ENCODE data around the gene DCUN1D1. TPM values are rescaled to one million over a fixed set of nuclear protein-coding genes. Genes with fewer than 3 reads are reported as not detected.

DCUN1D1 gene
- total RNA-seq, 2 experiments from 2014 or later, result 54.4 to 64.3 TPM

DNA sequence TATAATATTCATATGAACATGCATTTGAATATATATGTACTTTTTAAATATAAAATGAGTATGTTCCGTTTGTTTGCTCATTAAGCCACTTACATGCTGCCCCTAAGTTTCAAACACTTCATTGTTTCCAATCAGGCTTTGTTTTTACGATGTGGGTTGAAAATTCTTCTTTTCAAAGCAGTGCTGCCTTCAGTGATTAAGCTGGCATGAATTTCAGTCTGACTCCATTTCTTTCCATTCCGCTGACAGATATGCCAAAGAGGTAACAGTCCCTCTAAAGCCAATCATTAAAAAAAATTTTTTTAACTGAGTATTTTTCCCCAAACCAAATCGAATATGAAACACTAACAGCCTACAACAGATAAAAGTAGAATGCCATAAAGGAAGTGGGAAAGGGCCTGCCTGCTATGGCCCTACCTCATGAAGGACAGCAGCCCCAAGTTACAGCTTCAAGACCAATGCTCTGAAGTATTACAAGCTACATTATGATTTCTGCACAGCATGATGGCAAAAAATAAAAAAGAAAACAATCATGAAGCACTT lies 40.0 kb downstream of the DCUN1D1 start:
- POLR2A ChIA-PET, result no interaction called here
- CTCF ChIA-PET, result no interaction called here

DNA sequence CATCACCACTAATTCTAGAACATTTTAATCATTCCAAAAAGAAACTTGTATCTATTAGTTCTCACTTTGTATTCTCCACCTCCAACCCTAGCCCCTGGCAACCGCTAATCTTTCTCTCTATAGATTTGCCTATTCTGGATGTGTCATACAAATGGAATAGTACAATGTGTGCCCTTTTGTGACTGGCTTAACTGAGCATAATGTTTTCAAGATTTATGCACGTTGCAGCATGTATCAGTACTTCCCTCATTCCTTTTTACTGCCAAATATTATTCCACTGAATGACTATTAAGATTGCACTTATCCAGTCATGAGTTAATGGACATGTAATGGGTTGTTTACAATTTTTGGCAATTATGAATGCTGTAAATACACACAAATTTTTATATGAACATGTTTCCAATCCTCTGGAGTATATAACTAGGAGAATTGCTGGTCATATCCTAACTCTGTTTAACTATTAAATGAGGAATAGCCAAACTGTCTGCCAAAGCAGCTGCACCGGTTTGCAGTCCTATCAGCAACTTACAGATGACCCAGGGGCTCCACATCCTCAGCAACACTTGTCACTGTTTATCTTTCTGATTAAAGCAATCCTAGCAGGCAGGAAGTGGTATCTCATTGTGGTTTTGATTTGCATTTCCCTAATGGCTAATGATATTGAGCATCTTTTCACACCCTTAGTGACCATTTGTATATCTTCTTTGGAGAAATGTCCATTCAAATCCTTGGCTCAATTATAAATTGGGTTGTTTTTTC lies 42.9 kb downstream of the DCUN1D1 start:
- POLR2A ChIA-PET, result no interaction called here
- CTCF ChIA-PET, result no interaction called here

DNA sequence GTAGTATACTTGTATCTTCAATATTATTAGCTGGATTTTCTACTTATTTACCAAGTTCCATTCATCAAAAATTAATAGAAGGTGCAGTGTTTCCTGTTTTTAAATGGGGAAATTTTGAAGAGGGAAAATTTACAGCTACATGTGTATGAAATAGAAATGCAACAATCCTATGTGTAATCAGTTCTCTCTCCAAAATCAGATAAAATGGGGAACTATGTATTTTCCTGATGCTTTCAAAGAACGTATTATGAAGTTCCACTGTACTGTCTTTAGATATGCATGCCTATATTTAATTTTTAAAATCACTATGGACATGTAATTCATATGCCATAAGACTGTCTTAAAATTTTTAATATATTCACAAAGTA lies 43.4 kb downstream of the DCUN1D1 start:
- CTCF ChIA-PET, result no interaction called here
- POLR2A ChIA-PET, result no interaction called here

DNA sequence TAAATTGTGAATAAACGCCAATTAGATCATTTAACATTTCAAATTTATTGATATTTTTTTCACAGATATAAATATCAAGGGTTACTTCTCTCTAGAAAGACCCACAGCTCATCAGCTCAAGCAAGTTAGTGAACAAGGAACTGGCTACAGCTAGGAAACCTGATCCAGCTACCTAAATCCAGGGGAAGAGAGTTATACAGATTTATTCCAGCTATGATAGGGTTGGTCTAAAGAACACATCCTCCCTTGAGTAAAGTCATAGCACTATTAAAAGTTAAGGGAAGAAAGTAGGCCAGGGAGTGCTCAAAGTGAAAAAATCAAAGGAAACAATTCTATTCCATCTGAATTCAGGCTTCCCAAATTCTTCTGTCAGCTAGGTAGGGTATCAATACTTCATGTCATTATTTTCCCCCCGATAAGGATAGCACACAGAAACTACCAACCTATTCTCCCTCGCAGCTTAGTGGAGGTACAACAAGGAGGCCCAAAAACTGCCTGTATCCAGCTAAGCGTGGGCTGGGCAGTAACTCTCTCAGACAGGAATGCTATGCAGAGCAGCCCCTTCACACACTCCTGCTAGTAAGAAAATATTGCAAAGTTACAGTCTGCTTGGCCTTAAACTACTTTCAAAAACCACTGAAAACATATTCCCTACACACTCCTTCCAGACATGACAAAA lies 44.0 kb downstream of the DCUN1D1 start:
- POLR2A ChIA-PET, result interaction anchor here (0.6 kb wide), 1 partner anchor 41 kb away, joined by 6 read pairs; no protein-coding TSS in a partner anchor

DNA sequence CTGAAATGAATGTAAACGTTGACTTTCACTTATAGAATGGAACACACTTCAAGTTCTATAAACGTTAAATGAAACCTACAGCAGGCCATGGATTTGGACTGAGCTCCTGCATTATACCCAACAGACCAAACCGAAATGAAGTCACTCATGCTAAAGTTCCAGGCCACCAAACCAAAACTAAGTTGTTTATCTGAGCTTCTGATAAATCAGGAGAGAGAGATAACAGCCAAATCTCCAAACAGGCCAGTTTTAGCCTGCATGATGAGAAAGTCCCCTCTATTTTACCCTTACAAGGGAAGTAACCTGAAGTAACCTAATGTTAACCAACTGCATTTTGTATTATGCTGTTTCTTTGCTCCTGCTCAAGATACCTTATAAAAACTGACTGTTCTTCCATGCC lies 44.5 kb downstream of the DCUN1D1 start:
- CTCF ChIA-PET, result no interaction called here
- POLR2A ChIA-PET, result interaction anchor here (0.6 kb wide), 1 partner anchor 42 kb away, joined by 6 read pairs; no protein-coding TSS in a partner anchor

More for the DNA sequence above, 44.0 kb downstream of the DCUN1D1 start:
- CTCF ChIA-PET, result no interaction called here

DNA sequence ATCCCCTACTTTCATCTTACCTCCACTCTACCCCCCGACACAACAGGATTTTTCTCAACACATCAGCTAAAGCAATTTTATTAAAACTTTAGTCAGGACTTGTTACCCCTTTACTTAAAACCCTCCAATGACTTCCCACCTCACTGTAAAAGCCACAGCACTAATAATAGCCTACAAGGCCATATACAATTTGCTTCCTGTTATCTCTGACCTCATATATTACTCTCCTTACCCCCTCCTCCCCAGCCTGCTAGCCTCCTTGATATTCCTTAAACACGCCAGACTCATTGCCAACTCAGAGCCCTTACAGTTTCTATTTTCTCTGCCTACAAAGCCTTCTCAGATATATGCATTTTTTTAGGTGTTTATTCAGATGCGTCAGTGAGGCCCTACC lies 54.4 kb downstream of the DCUN1D1 start:
- ChIA-PET POLR2A (no interaction called here), CTCF (no interaction called here)

DNA sequence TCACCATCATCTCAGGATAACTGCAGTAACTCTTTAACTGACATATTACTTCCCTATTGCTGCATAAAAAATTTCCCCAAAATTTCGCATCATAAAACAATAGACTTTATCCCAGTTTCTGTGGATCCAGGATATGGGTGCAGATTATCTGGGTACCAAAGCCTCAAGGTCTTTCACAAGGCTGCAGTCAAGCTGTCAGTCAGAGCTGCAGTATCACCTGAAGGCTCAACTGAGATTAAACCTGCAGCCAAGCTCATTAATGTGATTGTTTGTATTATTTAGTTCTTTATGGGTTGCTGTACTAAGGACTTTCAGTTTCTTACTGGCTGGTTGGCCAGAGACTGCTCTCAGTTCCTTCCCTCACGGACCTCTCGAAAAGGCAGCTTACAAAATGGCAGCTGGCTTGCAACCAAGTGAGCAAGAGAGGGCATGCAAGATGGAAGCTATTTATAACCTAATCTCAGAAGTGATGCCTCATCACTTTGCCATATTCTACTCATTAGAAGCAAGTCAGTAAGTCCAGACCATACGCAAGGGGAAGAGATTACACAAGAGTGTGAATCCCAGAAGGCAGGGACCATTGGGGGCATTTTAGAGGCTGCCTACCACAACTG lies 54.9 kb downstream of the DCUN1D1 start:
- POLR2A ChIA-PET, result no interaction called here

DNA sequence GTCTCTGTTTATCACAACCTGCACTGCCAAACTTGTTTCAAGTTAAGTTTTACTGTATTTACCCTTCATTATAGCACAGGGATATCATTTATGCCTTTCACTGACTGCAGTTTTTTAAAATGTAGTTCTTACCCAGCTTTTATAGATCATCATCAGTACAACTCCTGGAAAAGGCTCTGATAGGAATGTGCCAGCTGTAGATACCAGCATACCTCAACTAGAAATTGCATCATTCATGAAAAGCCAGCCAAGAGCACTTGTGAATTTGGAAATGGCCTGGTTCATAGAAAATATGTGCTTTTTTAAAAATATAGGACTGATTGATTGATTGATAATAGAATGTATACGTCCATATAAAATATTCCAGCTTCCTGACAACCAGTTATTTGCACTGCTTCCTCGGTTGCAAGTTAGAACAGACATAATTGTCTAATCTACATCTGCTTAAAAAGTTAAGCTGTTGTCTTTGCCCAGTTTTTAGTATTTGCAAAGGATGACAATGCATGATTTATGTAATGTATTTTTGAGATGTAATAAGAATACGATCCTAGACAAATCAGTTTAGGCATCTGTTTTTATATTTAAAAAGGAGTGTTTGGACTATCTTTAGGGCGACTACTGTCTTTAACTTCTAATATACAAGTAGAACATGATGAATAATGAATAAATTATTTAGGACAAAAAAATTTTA lies 58.5 kb downstream of the DCUN1D1 start:
- ChIA-PET CTCF (interaction anchor here (0.6 kb wide), 1 partner anchor 12 kb away, joined by 6 read pairs; no protein-coding TSS in a partner anchor), POLR2A (no interaction called here)

More for the DNA sequence above, 54.9 kb downstream of the DCUN1D1 start:
- CTCF ChIA-PET, result no interaction called here

DNA sequence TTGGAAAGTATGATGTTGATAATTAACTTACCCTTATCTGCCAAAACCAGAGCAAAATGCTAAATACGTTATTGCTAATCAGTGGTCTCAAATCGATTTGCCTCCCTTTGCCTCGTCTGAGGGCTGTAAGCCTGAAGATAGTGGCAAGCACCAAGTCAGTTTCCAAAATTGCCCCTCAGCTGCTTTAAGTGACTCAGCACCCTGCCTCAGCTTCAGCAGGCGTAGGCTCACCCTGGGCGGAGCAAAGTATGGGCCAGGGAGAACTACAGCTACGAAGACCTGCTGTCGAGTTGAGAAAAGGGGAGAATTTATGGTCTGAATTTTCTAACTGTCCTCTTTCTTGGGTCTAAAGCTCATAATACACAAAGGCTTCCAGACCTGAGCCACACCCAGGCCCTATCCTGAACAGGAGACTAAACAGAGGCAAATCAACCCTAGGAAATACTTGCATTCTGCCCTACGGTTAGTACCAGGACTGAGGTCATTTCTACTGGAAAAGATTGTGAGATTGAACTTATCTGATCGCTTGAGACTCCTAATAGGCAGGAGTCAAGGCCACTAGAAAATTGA lies 59.7 kb downstream of the DCUN1D1 start:
- ChIA-PET CTCF (interaction anchor here (1.5 kb wide), 1 partner anchor 11 kb away, joined by 5 read pairs; no protein-coding TSS in a partner anchor), POLR2A (no interaction called here)

DNA sequence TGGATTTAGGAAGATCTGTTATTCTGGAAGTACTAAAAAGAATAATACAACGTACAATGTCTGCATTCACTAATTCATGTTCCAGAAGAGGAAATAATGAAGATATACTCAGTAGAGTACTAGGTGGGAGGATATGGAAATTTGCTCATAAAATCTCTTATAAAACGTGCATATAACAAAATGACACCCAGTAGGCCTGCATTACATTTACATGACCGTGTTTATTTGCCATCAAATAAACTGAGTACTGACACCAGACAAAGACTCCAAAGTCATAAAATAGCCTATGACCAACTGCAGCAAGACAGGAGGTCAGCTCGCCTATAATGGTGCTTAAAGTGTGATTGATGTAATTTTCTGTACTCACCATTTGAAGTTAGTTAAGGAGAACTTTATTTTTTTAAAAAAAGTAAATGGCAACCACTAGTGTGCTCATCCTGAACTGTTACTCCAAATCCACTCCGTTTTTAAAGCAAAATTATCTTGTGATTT lies 60.4 kb downstream of the DCUN1D1 start:
- ChIA-PET CTCF (interaction anchor here (1.5 kb wide), 1 partner anchor 11 kb away, joined by 5 read pairs; no protein-coding TSS in a partner anchor), POLR2A (no interaction called here)

DNA sequence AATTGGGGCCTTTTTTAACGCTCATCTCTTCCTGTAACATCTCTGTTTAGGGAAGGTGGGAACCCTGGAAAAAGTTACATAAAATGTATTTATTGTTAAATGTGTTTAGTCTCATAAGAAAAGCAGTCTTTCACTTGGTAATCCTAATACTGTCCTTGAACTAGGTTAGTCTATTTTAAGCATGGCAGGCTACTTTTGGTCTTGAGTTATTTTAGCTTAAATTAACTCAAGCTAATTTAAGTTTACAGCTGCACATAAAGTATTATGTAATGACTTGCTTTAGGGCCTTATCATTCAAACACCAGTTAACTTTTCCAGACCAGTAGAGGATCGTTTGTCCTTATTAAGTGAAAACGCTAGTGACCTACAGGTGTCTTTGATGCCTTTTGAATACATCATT lies 63.2 kb downstream of the DCUN1D1 start:
- CTCF ChIA-PET, result no interaction called here
- POLR2A ChIA-PET, result no interaction called here

DNA sequence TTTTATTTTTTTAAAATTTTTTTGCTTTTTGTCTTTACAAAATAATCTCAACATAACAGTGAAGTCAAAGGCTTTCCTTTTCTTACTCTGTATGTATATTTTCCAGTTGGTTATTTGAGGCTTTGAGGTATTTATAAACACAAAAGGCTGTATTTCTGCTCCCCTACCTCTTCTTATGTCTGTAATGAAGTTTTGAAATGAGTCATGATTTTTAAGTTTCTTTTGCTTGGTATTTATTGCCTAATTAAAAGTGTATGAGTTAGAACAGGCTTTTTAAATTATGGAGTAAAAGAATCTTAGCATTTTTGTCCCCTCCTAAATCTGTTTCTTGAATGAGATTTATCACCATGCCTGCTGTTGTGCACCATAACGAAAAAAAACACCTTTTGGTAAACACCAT lies 66.0 kb downstream of the DCUN1D1 start:
- POLR2A ChIA-PET, result no interaction called here
- CTCF ChIA-PET, result no interaction called here

DNA sequence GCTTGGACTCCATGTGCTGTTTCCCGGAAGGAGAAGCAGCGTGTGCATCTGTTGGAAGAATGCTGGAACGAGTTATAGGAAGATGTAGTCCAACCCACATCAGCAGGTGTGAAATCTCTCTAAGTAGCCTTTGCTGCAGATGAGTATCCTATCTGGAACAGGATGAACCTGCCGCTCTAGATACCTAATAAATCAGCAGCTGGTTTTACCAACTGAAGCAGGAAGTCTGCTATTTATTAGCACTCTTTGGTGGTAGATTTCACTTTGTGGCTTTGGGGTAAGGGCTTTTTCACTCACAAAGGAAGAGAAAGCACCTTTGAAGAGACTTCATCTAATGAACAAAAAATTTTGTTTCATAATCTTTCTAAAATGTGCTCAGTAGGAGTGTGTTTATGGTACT lies 66.4 kb downstream of the DCUN1D1 start:
- CTCF ChIA-PET, result no interaction called here
- POLR2A ChIA-PET, result no interaction called here

DNA sequence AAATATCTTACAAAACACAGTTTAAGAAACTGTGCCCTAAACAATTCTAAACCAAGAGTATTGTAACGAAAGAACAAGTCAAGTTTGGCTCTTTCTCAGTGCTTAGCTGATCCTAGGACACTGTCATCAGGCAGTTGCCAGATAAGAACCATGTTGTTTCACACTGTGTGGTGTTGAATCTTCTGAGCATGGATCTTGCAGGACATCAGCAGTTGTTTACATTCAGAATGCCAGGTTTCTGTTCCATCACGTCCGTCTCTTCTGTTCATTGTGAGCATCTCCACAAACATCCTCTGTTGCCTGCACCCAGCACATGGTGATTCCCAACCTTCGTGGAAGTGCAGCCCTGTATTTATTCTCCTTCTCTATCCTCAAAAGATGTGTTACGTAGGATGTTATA lies 67.9 kb downstream of the DCUN1D1 start:
- POLR2A ChIA-PET, result no interaction called here
- CTCF ChIA-PET, result interaction anchor here (0.6 kb wide), 1 partner anchor 444 kb away, joined by 3 read pairs; no protein-coding TSS in a partner anchor

DNA sequence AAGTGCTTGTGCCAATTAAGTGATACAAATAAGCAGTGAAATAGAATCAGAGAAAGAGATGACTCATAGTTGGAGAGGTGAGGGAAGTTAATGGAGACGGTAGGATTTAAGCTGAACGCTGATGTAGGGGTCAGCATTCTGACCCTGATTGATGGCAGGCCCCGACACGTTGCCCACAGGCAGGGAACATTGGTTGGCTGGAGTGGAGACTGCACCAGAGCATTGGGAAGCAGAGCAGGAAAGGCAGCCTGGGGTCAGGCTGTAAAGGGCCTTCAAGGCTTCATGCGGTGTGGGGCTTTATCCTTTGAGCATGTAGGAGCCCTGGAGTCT lies 68.6 kb downstream of the DCUN1D1 start:
- CTCF ChIA-PET, result no interaction called here
- POLR2A ChIA-PET, result interaction anchor here (0.6 kb wide), 1 partner anchor 171 kb away, joined by 4 read pairs; no protein-coding TSS in a partner anchor

DNA sequence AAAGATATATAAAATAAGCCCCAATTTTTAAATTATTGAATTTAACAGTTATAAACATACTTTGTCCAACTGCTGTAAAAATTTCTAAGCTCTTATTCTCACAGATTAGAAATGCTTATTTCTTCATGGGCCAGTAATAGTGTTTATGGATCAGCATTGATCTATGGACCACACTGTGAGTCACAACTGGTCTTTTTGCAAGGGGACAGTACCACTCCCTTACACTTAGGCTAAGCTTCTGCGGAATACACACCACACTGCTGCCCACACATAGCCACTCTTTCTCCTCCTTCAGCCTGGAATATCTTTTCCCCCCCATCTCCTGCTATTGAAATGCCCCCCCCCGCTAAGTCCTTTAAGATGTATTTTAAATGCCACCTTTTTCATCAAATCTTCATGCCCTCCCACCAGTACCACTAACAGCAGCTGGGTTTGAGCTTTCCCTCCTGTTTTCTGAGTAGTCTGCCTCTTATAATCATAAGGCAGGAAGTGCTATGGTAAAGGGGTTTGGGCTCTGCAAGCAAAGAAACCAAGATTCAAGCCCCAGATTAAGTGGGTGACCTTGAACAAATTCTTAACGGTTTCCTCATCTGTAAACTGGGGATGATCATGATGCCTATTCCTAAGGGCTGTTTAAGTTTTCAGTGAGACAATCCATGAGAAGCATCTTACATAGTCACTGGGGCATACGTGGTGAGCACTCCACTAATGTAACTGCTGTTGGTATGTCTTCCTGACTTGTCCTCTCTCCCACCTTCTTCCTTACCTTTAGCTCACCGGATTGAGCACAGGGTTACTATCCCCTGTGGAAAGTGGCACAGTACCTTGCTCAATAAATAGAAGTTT lies 69.2 kb downstream of the DCUN1D1 start:
- ChIA-PET POLR2A (interaction anchor here (0.6 kb wide), 1 partner anchor 171 kb away, joined by 4 read pairs; no protein-coding TSS in a partner anchor), CTCF (no interaction called here)

DNA sequence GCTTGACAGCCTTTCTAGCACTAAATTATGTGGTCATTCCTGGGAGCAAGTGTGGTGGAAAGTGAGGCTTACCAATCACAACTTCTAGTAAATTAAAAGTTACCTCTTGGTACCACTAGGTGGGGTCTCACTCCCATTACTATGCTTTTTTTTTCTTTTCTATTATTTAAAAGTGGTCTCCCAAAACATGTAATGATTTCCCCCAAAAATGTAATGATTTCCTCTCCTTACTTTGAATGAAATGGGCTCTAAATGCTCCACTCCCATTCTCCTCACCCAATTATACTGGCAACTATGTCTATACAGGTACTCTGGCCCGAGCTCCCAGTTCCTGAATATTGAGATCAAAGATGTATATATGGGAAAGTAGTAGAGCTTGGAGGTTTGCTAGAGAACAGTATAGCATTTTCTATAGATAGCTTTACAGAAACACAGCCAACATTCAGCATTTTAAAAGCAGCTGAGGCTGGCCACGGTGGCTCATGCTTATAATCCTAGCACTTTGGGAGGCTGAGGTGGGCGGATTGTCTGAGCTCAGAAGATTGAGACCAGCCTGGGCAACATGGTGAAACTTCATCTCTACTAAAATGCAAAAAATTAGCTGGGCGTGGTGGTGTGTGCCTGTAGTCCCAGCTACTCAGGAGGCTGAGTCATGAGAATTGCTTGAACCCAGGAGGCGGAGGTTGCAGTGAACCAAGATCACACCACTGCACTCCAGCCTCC lies 70.9 kb downstream of the DCUN1D1 start:
- ChIA-PET CTCF (interaction anchor here (0.7 to 1.8 kb wide), 4 partner anchors 10 to 60 kb away, joined by 3 to 6 read pairs (median 5); no protein-coding TSS in a partner anchor), POLR2A (interaction anchor here (0.6 kb wide), 2 partner anchors 190 to 639 kb away, joined by 3 read pairs; partner anchors contain the start of gene MCCC1)

DNA sequence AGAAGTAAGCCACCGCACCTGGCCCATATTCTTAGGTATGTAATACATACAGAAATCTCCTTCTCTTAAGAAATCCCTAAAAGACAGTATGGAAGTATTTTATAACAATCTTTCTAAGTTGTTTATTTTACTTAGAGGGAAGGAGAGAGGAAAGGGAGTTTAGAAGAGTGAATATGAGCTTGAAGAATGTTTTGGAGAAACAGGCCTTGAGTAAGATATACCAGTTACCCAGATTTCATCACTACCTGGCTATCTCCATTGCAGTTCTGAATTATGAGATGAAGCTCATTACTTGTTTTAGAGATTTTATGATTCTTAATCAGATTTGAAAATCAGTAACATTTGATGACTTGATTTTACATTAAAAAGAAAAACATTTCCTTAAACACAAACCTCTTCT lies 71.9 kb downstream of the DCUN1D1 start:
- ChIA-PET CTCF (interaction anchor here (1.8 kb wide), 1 partner anchor 11 kb away, joined by 5 read pairs; no protein-coding TSS in a partner anchor), POLR2A (no interaction called here)
